Superior temporal gyrus (tissue), 1 donor: ENCODE measurements around the gene GALK1.
"Not testable (repeated sequence)": the region's sequence is repeated elsewhere in the genome, so short reads cannot be mapped to it uniquely, and the experiment has no call there.

ENCODE experiments used
- DNase-seq: peaks from one replicate; pipeline ENCODE4 v3.0.0-alpha.2; 2016; ENCODE audit errors: extremely low spot score

Gene GALK1

DNA sequence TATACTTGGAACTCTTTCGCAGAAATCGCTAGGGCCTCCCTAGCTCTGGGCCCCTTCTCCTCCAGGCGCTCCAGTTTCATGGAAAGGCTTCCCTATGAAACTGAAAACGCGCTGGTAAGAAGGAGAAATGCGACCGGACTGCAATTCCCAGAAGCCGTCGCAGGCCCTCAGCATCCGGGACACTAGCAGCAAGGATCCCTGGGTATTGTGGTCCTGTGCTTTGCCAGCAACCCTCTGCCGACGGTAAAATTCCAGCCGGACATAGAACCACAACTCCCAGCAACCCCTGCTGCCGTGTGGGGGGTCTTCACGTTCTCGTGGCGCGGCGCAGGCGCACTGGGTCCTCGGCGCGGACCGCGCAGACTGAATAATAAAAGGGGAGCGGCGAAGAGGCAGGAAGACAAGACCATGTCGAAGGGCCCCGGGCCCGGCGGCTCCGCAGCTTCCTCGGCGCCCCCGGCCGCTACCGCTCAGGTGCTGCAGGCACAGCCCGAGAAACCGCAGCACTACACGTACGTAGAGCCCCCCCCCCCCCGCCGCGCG lies 19.6 kb upstream of the GALK1 start, which contains the start of gene UNK:
TSS of gene UNK (plus strand) at position 334 of the 543 bp plus-strand sequence. CDS start at position 409, 75 bp downstream.
- peak; percentile 100 for DNase-seq

- DNase-seq = no peak
These were observed 18.9 kb upstream of the GALK1 start for GRCh38 chr17:75783803-75784472.

DNA sequence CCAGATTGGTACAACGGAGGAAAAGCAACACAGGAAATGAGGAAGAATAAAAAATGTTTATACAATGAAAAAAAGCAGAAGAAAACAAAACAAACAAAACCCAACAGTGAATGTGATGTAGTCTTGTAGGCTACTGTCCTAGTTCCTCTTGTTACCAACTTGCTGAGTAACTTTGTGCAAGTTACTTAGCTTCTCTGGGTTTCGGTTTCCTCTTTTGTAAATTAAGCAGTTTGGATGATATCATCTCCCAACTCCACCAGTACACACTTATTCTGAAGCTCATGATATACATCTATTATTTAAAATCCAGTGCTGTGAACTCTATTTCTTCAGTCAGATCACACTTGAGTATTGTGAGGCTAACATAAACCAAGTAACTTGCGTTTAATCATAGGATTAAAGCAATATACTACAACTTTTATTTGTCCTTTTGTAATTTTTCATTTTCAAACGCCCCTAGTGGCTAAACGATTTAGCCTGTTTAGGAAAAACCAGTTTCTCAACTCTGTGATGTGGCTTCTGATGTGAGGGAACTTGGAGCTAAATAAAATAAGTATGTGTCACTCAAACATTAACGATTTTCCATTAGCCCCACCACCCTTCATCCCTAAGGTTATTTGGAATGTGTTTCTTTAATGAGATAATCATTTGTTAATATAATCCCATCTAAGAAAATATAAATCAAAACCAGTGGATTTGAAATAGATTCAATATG lies 18.2 kb upstream of the GALK1 start:
- peak; percentile 77 for DNase-seq

DNA sequence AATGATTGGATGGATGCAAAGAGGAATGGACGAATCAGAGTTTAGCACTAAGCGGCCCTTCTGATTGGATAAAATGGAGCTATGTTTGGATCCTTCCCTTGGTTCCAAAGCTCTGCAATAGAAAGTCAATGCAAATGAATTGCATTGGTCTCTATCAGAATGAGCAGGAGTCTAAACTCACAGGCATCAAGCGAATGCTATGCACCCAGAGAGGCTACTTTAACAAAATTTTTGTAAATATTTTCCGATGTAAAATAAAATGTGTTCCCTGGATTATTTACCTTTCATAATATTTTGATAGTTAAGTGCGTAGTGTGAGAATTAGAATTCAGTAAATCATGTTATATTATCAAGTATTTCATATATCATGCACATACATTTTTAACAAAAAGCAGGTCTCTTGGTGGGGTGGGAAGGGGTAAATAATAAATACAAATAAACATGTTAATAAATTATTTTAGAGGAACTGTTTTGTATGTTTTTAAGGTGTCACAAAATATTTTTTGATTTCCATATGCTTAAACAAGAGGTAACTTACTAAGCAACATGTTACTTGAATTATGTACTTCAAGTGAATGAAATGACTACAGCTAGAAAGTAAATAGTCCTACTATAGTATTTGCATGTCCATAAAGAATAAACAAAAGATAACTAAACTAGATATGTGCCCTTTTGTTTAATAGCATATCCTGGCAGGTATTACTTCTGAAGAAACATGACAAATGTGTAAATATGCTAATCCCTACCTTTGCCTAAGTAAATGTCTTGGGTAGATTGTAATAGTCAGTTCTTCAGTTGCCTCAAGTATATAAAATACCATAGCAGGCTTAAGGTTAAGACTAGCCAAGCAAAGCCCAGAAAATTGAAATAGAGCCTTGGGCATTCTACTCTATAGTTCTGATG lies 15.2 kb upstream of the GALK1 start:
- DNase-seq = no peak

GRCh38 chr17:75779250-75779986 lies 14.4 kb upstream of the GALK1 start:
- DNase-seq = peak; percentile 100

DNA sequence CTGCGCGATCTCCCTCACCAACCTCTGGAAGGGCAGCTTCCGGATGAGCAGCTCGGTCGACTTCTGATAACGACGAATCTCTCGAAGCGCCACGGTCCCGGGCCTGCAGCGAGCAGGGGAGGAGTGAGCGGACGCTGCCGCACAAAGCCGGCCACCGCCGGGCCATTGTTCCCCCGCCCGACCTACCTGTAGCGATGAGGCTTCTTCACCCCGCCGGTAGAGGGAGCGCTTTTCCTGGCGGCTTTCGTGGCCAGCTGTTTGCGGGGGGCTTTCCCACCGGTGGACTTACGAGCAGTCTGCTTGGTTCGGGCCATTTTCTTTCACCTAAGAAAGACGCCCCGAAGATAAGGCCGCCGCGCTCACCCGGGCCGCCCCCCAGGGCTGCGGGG lies 13.9 kb upstream of the GALK1 start:
- DNase-seq = no peak

GRCh38 chr17:75778066-75778860 lies 13.3 kb upstream of the GALK1 start:
- DNase-seq = not testable (repeated sequence)

DNA sequence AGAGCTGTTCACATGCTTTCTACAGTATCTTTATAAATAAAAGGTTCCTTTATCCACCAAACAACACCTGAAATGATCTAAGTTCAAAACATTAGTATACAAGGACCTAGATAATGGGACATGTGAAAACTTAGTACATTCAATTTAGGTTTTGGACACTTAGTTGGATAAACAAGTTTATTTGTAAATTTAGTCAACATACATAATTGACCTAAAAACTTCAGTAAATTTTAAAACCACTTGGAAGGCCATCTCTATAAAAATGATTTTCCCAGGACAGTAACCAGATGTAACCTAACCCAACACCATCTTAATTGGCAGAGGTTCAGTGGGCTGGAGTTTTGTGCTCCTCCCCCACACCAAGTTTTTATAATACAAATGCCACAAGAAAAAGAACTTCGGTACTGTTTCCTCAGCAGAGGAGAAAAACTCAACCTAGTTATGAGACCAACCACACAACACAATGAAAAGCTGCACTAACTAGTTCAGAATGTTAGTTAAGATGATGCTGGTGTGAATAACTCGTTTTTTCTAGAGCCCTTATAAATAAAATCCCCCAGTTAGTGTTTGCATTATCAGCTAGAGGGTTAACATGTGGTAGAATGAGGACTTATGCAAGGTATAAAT lies 12.4 kb upstream of the GALK1 start:
- no peak for DNase-seq

DNA sequence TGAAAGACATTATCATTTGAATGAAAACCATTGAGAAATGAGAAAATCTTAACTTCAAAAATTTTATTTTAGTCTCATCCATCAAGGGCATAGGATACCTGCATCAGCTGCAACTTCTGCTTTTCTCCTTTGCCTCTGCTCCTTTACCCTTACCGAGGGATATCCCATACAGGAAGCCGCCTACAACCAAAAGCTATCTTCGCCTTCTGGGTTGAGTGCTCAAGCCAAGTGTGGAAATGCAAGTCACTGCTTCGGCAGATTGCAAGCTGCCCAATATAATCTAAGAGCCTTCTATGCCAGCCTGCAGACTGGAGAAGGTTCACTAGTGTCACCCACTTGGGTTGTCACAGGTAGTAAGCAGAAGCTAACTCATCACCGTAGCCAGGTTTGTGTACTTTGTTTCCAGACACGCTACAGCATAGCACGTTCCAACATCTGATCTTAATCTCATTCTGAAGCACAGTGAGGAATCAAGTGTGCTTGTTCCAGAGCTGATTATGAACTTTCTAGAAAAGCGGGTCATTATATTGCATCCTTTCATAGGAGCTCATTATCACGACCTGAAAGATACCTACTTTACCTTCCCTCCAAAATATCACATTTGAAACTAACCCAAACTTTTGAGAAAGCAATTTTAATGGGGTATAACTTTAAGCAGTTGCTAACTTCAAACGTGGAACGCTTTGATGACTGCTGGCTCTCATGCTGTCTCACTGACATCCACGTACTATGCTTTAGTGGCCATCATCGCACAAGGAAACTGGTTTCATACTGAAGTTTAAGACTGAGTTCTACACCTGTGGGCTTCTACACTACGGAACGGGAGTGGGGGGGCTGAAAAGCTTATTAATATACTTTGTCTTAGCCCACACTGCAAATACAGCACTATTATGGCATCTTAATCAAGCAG lies 11.6 kb upstream of the GALK1 start:
- DNase-seq = no peak

DNA sequence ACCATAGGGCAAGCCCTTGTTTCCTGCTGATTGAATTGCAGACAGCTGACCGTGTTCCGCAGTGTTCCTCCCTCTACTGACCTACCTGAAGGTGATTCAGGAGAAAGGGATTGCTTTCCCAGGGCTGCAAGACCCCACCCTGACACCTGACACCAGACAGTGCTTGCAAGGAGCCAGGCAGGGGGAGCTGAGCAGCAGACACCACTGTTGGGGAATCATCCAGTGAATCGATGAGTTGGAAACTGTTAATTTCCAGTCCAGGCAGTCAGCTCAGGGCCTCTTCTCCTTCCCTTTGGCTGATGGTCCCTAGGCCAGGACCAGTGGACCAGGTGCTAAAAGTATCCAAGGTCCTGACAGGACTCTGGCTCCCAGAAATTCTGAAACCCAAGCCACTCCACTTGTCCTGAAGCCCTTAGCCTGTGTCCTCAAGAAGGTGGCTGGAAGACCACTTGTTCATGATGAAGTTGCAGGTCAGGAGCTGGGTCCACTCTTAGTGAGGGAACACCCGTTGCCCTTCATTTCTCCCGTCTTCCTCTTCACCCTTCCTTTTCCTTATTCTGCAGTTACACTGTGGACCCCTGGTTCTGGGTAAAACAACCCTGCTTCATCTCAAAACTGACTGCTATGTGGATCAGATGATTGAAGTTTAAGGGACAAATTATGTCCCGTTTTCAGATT lies 10.1 kb upstream of the GALK1 start:
- no peak for DNase-seq

DNA sequence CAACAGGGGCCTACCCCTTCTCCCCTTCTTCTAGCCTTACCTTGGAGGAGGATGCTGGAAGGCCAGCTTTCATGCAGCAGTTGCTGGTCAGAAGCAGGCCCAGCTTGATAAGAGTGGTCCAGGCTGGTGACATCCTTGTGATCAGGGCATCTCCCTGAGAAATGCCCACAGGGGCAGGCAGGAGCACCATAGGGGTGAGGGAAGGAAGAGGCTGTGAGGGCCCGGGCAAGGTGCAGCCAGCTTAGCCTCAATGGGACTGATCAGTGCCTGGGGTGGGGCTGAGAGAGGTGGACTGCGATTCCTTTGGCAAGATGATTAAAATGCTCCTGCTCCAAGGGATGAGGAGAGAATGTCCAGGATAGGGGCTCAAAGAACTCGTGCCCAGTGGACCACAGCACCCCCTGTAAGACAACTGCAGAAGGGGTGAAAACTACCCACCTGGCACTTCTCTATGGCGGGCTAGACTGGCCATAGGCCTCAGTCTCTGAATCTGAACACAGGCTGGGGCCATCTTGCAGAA lies 9.5 kb upstream of the GALK1 start:
- no peak for DNase-seq

- no peak for DNase-seq
These were observed 8.9 kb upstream of the GALK1 start for GRCh38 chr17:75773808-75774470.

DNA sequence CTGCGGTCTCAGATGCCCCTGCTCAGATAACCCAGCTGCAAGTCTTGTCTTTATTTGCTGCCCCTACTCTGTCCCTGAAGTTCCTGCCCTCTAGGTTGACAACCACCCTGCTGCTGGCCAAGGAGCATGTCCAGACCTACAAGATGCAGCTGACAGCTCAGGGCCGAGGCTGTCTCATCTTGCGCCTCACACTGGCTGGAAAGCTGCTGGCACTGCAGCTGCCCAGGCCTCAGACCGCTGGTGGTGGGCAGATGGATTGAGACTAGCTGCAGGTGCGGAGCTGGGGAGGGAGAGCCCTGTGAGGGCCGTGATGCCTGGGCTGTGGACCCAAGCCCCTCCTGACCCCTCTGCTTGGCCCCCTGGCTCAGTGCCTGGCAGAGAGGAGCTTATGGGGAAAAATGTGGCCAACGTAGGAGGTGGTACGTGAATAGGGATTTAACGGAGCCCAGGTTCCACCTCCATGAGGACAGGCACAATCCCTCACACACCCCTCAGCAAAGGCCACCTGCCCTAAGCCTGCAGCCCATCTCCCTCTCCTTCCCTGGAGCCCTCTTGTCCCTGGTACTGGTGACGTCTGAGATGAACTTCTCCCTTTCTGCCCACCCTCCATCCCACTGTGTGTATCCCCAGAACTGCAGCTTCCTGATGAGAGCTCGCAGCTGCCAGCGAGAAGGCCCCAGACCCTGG lies 8.3 kb upstream of the GALK1 start:
- no peak for DNase-seq

DNA sequence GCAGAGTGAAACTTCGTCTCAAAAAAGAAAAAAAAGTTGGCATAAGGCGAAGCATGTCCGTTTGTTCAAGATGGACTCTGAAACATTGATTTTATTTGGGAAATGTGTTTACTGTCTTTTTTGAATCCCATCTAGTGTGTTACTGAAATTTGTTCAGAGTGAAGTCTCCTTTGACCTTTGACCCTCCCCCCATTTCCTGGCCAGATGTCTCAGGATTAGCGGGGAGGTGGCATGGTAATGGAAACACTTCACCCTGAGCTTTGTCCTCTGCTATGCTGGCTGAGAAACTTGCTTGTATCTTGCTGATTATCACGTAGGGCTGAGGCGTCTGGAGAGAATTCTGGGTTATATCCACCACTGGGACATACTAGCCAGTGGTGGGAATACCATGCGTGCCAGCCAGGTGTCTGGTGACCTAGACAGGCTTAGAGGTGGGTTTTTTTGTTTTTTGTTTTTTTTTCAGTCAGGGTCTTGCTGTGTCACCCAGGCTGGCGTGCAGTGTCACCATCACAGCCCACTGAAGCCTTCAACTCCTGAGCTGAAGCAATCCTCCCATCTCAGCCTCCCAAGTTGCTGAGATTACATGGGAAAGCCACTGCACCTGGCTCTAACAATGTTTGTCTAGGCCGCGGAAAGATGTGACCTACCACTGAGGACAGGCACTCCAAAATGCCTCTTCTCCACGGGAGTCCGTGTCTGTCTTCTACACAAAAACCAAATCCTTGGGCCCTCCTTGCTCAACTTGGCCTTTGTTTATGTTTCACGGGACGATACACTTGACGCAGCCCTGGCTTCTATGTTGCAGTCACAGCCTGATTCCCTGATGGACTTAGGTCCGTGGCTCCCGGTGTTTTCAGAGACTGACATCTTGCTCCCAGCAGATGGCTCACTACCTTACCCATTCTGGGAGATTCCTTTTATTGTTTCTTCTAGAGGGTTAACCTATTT lies 6.6 kb upstream of the GALK1 start:
- DNase-seq = no peak

- DNase-seq = no peak
These were observed 4.5 kb upstream of the GALK1 start for GRCh38 chr17:75769536-75769935.

DNA sequence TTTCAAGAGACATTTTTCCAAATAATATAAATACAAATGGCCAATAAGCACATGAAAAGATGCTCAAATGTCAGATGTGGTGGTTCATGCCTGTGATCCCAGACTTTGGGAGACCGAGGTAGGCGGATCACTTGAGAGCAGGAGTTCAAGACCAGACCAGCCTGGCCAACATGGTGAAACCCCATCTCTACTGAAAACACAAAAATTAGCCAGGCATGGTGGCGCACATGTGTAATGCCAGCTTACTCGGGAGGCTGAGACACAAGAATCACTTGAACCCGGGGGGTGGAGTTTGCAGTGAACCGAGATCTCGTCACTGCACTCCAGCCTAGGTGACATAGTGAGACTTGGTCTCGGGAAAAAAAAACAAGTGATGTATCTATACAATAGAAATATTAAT lies 2.9 kb upstream of the GALK1 start:
- DNase-seq = no peak
